DMS53 (cell line): ENCODE measurements around the gene CCDC47.
A peak's percentile ranks its signal among the peaks of the same experiment; 100 is the strongest.

ENCODE experiments used
- DNase-seq: peaks from one replicate; lab custom pipeline; 2025; lab: John Stamatoyannopoulos, UW

Gene CCDC47

DNA sequence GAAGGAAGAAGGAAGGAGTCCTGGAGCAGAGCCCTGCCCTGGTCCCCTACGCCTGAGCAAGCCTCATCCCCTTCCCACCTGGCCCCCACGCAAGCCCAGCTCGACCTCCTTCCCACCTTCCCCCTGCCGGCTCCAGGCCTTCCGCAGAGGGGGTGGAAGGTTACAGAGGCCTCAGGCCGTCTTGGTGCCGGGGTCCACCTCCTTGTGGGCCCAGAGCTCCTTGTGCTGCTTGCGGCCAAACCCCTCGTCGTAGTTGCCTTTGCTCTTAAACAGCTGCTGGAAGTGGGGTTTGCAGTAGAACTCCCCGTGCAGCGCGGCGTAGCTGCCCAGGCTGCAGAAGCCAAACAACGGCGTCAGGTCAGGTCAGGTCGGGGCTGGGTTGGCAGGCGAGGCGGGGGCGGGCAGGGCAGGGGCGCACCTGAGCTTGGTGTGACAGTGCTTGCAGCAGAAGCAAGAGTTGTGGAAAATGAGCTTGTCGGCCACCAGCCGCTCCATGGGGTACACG, 75.0 kb downstream of the CCDC47 start:
- peak; percentile 44 for DNase-seq

DNA sequence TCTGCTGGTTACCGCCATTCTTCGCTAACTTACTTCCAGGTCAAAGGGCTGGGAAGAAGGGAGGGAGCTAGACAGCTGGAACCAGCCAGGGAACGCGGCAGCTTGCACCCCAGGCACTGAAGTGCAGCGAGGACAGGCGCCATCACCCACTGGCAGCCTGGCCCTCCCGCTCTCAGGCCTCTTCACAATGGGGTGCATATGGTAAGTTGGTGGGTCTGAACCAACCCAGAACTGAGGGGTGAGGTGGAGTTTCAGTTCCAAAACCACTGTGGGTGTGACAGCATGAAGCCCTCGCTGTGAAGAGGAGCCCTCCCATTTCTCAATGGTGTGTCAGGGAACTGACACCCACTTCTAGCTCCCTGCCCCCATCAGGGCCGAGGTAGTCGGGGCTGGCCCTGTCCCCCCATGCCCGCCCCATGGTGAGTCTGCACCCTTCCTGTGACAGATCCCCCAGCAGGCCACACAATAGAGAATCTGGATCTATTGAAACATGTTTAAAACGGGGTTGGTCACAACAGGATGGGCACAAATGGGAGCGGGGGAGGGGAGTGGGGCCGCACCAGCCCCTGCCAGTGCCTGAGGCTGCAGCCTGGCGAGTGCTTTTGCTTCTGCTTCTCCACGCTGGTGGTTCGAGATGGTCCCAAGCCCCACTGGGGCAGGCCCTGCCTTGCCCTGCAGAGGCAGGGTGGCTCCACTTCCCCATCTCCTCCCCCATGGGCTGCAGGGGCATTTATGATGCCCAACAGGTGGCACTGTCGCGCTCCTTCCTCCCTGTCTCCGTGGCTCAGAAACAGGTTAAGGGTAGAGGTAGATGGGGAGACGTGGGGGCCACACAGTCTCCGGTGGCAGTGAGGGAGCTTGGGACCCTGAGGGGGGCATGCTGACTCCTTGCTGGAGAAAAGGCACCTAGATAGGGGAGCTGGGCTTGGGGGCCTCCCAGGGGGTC, 75.8 kb downstream of the CCDC47 start:
- peak; percentile 73 for DNase-seq

DNA sequence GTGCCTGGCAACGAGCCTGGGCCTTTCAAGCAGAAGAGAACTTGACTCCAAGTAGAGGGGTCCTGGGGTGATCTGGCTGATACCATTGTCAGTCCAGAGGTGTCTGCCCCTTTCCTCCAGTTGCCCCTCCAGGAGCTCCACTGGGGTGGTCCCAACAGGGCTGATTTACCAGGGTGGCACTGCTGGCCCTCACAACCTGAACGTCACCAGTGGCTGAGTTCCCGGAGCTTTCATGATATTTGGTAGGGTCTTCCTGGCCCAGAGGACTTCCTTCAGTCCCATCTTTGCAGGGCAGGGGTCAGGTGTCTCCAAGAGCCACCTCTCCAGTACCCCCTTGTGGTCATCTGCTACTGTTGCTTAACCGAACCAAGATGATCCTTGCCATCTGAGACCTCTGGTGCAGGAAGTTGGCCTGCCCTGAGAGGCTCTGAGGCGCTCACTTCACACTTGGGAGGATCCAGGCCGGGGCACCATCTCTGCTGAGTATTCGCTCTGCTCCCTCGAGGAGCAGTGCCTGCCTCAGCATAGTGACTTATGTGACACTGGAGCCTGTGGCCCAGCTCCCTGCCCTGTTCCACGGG, 76.9 kb downstream of the CCDC47 start:
- peak; percentile 48 for DNase-seq

DNA sequence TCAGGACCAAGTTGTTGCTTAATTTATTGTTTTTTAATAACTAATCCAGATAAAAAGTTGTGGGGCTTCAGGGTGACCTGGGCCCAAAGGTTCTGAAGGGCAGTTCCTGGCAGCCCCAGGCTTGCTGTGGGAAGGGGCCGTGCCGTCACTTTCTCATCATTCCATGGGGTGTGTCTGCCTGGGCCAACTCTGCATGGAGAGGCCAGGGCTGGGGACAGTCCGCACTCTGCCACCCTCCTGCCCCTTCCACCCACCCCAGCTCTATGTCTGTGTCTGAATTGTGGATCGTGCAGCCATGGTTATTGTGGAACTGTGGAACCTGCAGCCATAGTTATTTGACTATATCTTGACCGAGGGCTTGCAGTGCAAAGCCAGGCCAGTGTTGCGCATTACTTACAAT, 77.5 kb downstream of the CCDC47 start:
- no peak for DNase-seq
